ENCODE data around the gene ZNF397. TPM values are rescaled to one million over a fixed set of nuclear protein-coding genes. Genes with fewer than 3 reads are reported as not detected.

The ZNF397 gene
- total RNA-seq, 1 donor from 2014 or later = 13.9 TPM

DNA sequence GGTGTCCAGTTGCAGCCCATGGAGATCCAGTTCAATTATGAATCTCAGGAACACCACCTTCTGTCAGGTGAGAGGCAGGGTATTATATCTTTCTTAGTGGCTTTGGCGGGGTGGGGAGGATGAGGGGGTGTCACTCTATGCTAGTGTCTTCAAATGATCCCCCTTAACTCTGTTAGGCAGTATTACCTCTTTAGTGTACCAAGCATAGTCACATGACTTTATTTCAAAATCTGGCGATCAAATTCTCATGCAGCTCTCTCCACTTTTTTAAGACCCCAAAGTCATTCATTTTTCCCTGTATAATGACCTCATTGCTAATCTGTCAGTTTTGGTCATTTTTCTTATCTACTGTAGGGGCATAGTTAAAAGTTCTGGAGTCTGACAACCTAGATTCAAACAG lies 50.3 kb downstream of the ZNF397 start:
- Histone ChIP-seq H3K9me3 (no peaks in the 10 kb centered on the region), H3K36me3 (peaks cover 3 to 16% of the 10 kb centered on the region in 2 donors), H3K4me1 (peaks cover 3 to 11% of the 10 kb centered on the region in 2 donors), H3K4me3 (peak overlapping the region; percentile 73 to 86), H3K27ac (no peak overlapping the region), H3K27me3 (no peaks in the 10 kb centered on the region)
- DNase-seq (ENCODE audit: low spot score in 2 of 2) = no peak
- intact Hi-C loops (cut with DNase I) = loop anchor here (2.0 to 5.0 kb wide), 2 partner anchors 206 to 682 kb away; partner anchors contain the start of genes INO80C and RMP24
- TF ChIP-seq, protein P1, sequence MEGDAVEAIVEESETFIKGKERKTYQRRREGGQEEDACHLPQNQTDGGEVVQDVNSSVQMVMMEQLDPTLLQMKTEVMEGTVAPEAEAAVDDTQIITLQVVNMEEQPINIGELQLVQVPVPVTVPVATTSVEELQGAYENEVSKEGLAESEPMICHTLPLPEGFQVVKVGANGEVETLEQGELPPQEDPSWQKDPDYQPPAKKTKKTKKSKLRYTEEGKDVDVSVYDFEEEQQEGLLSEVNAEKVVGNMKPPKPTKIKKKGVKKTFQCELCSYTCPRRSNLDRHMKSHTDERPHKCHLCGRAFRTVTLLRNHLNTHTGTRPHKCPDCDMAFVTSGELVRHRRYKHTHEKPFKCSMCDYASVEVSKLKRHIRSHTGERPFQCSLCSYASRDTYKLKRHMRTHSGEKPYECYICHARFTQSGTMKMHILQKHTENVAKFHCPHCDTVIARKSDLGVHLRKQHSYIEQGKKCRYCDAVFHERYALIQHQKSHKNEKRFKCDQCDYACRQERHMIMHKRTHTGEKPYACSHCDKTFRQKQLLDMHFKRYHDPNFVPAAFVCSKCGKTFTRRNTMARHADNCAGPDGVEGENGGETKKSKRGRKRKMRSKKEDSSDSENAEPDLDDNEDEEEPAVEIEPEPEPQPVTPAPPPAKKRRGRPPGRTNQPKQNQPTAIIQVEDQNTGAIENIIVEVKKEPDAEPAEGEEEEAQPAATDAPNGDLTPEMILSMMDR (IDR thresholded peaks at IDR 0.05) = no peak

DNA sequence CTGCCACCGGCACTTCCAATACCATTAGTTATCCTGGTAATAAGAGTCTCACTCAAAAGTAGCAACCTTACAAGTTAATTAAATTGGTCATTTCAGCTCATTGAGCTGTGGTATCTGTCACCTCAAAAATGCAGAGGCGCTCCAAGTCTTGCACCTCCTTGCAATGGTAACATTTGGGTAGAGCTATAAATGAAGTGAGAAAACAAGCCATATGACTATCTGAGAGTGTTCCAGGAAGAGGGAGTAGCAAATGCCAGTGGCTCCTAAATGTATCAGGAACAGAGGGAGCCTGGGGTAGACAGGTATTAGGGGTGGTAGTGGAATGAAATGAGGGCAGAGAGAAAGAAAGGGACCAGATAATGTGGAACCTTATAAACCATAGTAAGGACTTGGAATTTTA lies 55.2 kb downstream of the ZNF397 start:
- Histone ChIP-seq H3K9me3 (peaks cover 3 to 33% of the 10 kb centered on the region in 2 donors), H3K27me3 (no peaks in the 10 kb centered on the region), H3K4me1 (peaks cover under 1 to 8% of the 10 kb centered on the region in 2 donors), H3K4me3 (no peak overlapping the region), H3K36me3 (peaks cover 3 to 48% of the 10 kb centered on the region in 2 donors), H3K27ac (no peak overlapping the region)
- intact Hi-C loops (cut with DNase I) = no loop called here
- TF ChIP-seq, protein P1 (IDR thresholded peaks at IDR 0.05) = no peak
- no peak for DNase-seq (ENCODE audit: low spot score in 2 of 2)

DNA sequence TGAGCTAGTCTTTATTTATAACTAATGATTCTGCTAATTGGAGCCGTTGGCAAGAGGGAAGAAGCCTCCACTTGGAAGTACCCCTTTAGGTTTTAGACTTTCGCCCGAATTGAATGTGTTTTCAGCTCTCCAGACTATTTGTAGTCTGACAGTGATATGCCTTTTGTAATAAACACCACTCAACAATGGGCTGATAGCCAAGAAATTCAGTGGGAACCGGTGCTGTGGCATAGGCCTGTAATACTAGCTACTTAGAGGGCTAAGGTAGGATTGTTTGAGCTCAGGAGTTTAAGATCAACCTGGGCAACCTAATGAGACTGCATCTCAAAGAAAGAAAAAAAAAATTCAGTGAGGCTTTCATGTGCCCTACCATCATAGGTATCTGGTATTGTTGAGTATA lies 62.8 kb downstream of the ZNF397 start:
- Histone ChIP-seq H3K27ac (no peak overlapping the region), H3K9me3 (peaks cover 65 to 97% of the 10 kb centered on the region in 2 donors), H3K4me3 (no peak overlapping the region), H3K4me1 (no peaks in the 10 kb centered on the region), H3K27me3 (no peaks in the 10 kb centered on the region), H3K36me3 (peaks cover 44 to 91% of the 10 kb centered on the region in 2 donors)
- DNase-seq (ENCODE audit: low spot score in 2 of 2) = no peak
- intact Hi-C loops (cut with DNase I) = loop anchor here (5.0 kb wide), 1 partner anchor 36 kb away; no protein-coding TSS in a partner anchor
- TF ChIP-seq, protein P1 (IDR thresholded peaks at IDR 0.05) = no peak

DNA sequence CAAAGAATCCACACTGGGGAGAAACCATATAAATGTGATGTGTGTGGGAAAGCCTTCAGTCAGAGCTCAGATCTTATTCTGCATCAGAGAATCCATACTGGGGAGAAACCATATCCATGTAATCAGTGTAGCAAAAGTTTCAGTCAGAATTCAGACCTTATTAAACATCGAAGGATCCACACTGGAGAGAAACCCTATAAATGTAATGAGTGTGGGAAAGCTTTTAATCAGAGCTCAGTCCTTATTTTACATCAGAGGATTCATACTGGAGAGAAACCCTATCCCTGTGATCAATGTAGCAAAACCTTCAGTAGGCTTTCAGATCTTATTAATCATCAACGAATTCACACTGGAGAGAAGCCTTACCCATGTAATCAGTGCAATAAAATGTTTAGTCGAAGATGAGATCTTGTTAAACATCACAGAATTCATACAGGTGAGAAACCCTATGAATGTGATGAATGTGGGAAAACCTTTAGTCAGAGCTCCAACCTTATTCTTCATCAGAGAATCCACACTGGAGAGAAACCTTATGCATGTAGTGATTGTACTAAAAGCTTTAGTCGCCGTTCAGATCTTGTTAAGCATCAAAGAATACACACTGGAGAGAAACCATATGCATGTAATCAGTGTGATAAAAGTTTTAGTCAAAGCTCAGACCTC lies 65.9 kb downstream of the ZNF397 start:
- Histone ChIP-seq H3K9me3 (peaks cover 67 to 97% of the 10 kb centered on the region in 2 donors), H3K27me3 (no peaks in the 10 kb centered on the region), H3K36me3 (peaks cover 44 to 76% of the 10 kb centered on the region in 2 donors), H3K4me1 (no peaks in the 10 kb centered on the region), H3K4me3 (no peak overlapping the region), H3K27ac (no peak overlapping the region)
- no peak for DNase-seq (ENCODE audit: low spot score in 2 of 2)
- TF ChIP-seq, protein P1 (IDR thresholded peaks at IDR 0.05) = no peak
- intact Hi-C loops (cut with DNase I) = no loop called here

Other genes starting within 250 kb of the ZNF397 start
- 22.4 TPM for gene MAPRE2, start 199.6 kb upstream of the ZNF397 start, total RNA-seq
- gene ZSCAN30, start 49.2 kb downstream of the ZNF397 start, total RNA-seq = 7.5 TPM
- 11.5 TPM for gene ZNF24, start 103.4 kb downstream of the ZNF397 start, total RNA-seq
- gene ZNF396, start 136.3 kb downstream of the ZNF397 start, total RNA-seq = 0.21 TPM

Data from ascending aorta (tissue), 2 donors.